BE2C (cell line): ENCODE results near the gene UBE2G2.

Experiments used
- DNase-seq: peaks from one replicate; pipeline ENCODE4 v3.0.0-alpha.2; 2020
- H3K27me3 ChIP-seq: fragments of 250-450 bp; sonication (Bioruptor Pico); 2 replicates; pipeline ENCODE4 v1.5.1; 2020; ENCODE audit warnings: mild to moderate bottlenecking
- H3K36me3 ChIP-seq: fragments of 250-450 bp; sonication (Bioruptor Pico); 2 replicates; pipeline ENCODE4 v1.5.1; 2020; ENCODE audit warnings: mild to moderate bottlenecking
- H3K4me1 ChIP-seq: fragments of 250-450 bp; sonication (Bioruptor Pico); 2 replicates; pipeline ENCODE4 v1.5.1; 2020
- H3K4me3 ChIP-seq: 2 replicates; pipeline ENCODE4 v1.5.1; 2011; ENCODE audit warnings: low read depth, low read length
- H3K9me3 ChIP-seq: fragments of 250-450 bp; sonication (Bioruptor Pico); 2 replicates; pipeline ENCODE4 v1.5.1; 2020
- TF ChIP-seq, protein P1 (sequence below): IDR thresholded peaks from 2 replicates; pipeline ENCODE4 v1.5.1; 2012; ENCODE audit warnings: mild to moderate bottlenecking, low read depth, low read length

UBE2G2 gene

GRCh38 chr21:44817914-44818639, 16.5 kb upstream of the UBE2G2 start, which contains the start of gene SUMO3:
Gene SUMO3 (minus strand): TSS chr21:44818062. CDS start chr21:44817968, 94 bp downstream.
- peak; percentile 82 for DNase-seq
- H3K4me3 ChIP-seq, result peak within 1 kb of the TSS; percentile 65
- no peaks in the 10 kb centered on the region; the same call in 1 of the 2 replicates for H3K27me3 ChIP-seq
- TF ChIP-seq, protein P1, sequence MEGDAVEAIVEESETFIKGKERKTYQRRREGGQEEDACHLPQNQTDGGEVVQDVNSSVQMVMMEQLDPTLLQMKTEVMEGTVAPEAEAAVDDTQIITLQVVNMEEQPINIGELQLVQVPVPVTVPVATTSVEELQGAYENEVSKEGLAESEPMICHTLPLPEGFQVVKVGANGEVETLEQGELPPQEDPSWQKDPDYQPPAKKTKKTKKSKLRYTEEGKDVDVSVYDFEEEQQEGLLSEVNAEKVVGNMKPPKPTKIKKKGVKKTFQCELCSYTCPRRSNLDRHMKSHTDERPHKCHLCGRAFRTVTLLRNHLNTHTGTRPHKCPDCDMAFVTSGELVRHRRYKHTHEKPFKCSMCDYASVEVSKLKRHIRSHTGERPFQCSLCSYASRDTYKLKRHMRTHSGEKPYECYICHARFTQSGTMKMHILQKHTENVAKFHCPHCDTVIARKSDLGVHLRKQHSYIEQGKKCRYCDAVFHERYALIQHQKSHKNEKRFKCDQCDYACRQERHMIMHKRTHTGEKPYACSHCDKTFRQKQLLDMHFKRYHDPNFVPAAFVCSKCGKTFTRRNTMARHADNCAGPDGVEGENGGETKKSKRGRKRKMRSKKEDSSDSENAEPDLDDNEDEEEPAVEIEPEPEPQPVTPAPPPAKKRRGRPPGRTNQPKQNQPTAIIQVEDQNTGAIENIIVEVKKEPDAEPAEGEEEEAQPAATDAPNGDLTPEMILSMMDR, result no peak
- H3K36me3 ChIP-seq, result peaks cover 5% of the 10 kb centered on the region; the same call in 1 of the 2 replicates
- H3K9me3 ChIP-seq, result peaks cover 4% of the 10 kb centered on the region
- H3K4me1 ChIP-seq, result no peaks in the 10 kb centered on the region

GRCh38 chr21:44817506-44817880, 15.9 kb upstream of the UBE2G2 start:
- Histone ChIP-seq H3K4me1 (no peaks in the 10 kb centered on the region), H3K27me3 (no peaks in the 10 kb centered on the region), H3K4me3 (peak overlapping the region; percentile 65), H3K36me3 (peaks cover 5% of the 10 kb centered on the region; the same call in 1 of the 2 replicates), H3K9me3 (peaks cover 3% of the 10 kb centered on the region)
- TF ChIP-seq, protein P1, result no peak
- DNase-seq, result peak; percentile 95

- DNase-seq, result no peak
- Histone ChIP-seq H3K27me3 (no peaks in the 10 kb centered on the region), H3K4me1 (no peaks in the 10 kb centered on the region), H3K4me3 (peak overlapping the region; percentile 65), H3K9me3 (peaks cover 3% of the 10 kb centered on the region), H3K36me3 (peaks cover 5% of the 10 kb centered on the region)
- TF ChIP-seq, protein P1, result no peak
Observed at GRCh38 chr21:44816761-44817505, 15.3 kb upstream of the UBE2G2 start.

DNA sequence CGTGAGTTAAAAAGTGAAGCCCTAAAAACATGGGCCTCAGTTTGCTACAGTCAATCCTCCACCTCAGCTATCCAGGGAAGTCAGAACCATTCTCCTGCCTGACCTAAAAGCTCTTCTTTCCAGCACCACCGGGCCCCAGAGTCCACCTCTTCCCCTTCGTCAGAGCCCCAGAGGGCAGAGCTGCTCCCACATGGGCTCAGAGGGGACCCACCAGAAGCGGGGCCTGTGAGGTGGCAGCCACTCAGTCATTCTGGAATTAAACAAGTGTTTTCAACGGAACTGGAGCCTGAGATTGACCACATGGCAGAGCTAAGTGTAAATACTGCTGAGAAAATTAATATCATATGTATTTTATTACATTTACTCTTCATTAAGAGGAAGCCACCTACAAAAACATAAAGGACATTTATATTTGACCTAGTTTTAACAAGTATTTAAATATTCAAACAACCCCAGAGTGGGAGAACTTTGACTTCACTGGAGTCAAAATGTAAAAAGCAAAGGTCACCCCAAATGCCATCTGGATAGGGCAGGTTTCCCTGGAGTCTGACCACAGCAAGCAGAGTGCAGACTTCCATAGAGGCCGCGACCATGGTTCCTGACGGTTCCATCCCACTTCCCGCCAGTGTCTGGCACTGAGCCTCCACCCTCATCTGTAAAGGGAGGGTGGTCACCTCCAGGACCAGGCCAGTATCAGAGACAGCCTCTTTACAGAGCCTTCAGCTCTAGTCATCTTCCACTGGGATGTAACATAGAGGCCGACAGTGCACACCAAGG, 14.4 kb upstream of the UBE2G2 start:
- no peak for DNase-seq
- Histone ChIP-seq H3K27me3 (no peaks in the 10 kb centered on the region), H3K36me3 (peaks cover 5% of the 10 kb centered on the region), H3K9me3 (peaks cover 3% of the 10 kb centered on the region; the same call in 1 of the 2 replicates), H3K4me3 (no peak overlapping the region), H3K4me1 (no peaks in the 10 kb centered on the region)
- TF ChIP-seq, protein P1, result no peak

- H3K9me3 ChIP-seq, result peaks cover 3% of the 10 kb centered on the region; the same call in 1 of the 2 replicates
- no peak for DNase-seq
- H3K4me1 ChIP-seq, result no peaks in the 10 kb centered on the region
- H3K4me3 ChIP-seq, result no peak overlapping the region
- H3K36me3 ChIP-seq, result peaks cover 7% of the 10 kb centered on the region
- no peaks in the 10 kb centered on the region for H3K27me3 ChIP-seq
- TF ChIP-seq, protein P1, result no peak
Observed at GRCh38 chr21:44815225-44815624, 13.6 kb upstream of the UBE2G2 start.
